HG03060 (cell line): Measurements from ENCODE around the gene ATG5.
A peak's percentile ranks its signal among the peaks of the same experiment; 100 is the strongest.
"Not testable (repeated sequence)": the region's sequence is repeated elsewhere in the genome, so short reads cannot be mapped to it uniquely, and the experiment has no call there.

ENCODE experiments used
- ATAC-seq: cut with Tn5 transposase; IDR thresholded peaks from one replicate; pipeline ENCODE4 v1.9.1; 2021; ENCODE audit warnings: low read depth, moderate number of reproducible peaks; ENCODE audit not compliant: unreplicated experiment

The ATG5 gene

DNA sequence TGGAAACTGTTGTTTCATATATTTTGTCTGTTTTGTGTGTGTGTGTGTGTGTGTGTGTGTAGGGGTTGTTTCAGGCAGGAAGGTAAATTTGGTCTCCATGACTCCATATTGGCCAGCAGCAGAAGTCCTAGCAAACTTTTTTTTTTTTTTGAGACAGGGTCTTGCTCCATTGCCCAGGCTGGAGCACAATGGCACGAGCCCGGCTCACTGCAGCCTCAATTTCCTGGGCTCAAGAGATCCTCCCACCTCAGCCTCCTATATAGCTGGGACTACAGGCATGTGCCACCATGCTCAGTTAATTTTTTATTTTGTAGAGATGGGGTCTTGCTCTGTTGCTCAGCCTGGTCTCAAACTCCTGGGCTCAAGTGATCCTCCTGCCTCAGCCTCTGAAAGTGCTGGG lies 163.7 kb downstream of the ATG5 start:
- ATAC-seq = no peak

DNA sequence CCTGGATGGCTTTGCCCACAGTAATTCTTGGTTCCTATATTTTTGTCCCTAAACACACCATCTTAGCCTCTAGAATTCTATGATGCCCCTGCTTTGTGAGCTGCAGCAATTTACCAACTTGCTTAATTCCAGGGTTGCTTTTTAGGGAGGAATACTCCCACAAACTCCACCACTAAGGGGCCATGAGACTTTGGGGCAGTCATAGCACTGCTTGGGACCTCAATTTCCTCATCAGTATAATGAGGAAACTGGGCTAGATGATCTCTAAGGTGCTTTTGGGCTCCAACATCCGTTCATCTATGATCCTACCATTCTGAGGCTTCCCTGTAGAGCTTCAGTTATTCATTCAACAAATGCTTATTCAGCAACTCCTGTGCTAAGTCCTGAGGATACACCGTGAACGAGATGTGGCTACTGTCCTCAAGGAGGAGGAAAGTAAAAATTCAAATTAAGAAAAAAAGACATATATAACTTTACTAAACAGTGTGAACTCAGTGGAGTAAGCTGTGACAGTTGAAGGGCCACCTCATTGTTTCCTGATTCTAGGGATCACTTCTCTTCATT lies 164.2 kb downstream of the ATG5 start:
- no peak for ATAC-seq

DNA sequence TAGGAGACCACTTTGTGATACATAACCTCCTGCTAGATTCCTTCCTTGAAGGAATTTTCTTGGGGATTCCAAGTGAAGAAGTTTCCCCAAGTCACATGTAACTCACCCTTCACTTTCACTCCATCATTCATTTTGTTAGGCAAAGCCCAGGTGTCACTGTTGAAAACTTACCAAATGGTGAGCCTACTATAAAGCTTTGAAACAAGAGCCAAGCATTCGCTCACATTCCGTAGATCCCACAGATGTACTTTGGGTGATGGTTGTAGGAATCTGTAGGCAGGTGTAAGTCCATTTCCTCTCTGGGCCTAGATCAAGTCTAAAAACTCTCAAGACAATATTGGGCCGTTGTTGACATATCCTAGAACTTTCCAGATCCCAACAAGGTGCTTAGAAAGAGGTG lies 165.4 kb downstream of the ATG5 start:
- ATAC-seq = no peak

DNA sequence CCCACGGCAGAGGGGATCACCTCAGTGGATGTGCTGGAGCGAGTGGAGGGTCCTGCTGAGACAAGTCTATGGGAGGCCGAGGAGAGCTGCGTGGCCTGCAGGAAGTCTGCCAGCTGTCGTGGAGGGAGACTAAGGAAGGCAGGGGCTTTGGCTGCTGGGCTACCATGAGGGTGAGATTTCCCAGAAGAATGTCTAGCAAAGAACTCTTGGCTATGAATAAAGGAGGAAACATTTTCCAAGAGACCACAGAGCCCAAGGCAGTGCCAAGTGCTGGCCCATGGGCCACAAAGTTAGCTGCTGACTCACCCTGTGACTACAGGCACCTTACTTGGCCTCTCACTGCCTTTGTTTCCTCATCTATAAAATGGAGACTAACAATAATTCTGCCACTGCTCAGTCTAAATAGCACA lies 166.0 kb downstream of the ATG5 start:
- no peak for ATAC-seq

DNA sequence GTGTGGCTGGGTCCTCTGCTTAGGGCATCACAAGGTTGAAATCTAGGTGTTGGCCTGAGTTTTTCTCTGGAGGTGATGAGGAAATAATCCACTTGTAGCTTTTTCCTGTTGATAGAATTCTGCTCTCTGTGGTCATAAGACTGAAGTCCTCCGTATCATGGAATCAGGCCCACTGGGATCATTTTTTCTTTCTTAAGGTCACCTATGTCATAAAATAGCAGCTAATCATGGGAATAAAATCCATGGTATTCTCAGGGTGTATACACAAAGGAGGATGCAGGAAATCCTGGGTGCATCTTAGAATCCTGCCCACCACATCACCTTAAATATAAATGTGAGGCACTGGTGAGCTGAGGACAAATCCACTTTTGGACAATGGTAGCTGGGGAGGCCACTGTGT lies 166.7 kb downstream of the ATG5 start:
- ATAC-seq = no peak

DNA sequence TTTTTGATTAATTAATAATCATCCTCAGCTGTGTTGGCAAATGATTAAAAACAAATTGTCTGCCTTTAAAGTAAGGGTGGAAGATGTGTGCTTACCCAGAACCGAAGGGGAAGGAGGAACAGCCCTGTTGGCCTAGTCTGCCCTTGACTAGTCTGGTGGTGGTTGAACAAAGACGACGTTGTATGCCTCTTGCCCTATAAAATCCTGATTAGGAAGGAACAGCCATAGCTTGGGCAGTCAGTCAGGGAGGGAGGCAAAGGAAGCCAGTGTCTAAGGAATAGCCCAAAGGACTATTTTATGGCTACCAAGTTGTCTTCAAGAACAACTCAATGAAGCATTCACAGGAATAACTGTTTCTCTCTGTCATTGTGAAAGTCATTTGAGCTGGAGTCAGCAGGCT lies 168.7 kb downstream of the ATG5 start:
- ATAC-seq = no peak

DNA sequence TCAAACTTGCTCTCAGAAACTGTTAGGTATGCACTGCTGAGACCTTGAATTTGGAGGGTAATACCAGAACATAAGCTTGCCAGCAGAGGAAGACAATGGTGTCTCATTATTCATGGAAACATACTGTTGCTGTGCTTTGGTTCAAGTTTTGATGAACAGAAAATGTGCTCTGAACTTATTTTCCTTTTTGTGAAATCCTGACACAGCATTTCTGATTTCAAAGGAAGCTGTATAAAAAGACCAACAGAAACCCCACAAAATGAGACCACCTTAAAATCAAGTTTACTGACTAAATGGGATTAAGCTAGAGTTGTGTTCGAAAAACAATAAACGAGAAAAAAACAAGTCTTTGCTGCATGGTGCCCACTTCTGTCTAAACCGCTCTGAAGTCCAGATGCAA lies 169.1 kb downstream of the ATG5 start:
- ATAC-seq = no peak

DNA sequence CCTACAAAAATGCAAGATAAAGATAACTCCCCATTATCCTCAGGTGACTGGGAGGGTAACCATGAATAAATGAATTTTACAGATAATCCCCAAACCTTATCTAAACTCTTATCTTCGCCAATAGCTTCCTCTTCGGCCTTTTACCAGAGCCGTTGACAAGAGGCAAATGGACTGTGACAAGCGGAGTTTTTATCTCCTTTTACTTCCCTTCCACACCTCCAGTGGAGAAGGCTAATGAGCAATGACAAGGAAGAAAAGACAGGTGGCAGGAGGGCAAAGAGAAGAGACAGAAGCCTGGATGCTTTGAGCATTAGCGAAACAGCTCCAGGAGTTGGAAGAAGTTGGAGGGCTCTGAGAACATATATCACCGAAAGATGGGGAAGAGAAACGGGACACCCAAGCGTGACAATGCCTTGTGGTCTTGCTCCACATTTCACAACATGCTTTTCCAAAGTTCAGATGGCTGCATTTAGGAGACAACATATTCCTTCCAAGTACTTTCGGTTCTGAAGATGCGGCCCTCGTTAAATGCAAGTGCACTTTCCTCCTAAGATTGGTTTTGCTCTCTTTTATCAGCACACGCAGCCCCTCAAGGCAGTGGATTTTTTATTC lies 170.2 kb downstream of the ATG5 start:
- no peak for ATAC-seq

DNA sequence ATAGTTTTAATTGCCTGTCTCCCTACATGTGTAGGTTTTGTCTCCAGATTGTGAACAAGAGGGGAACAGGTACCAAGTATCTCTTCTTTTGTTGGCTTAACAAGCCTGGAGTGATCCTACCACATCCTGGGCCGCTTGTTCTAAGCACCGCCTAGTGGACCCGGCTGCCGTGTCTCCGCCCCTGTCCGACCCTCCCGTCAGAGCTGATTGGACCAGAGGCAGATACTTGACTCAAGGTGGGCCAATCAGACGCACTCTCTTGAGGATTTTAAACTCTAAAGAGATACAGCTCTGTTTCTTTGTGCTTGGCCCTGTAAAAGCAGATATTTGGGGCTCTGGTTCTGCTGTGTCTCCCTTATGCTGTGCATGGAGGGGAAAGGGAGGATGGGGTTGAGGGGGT lies 171.2 kb downstream of the ATG5 start:
- no peak for ATAC-seq

DNA sequence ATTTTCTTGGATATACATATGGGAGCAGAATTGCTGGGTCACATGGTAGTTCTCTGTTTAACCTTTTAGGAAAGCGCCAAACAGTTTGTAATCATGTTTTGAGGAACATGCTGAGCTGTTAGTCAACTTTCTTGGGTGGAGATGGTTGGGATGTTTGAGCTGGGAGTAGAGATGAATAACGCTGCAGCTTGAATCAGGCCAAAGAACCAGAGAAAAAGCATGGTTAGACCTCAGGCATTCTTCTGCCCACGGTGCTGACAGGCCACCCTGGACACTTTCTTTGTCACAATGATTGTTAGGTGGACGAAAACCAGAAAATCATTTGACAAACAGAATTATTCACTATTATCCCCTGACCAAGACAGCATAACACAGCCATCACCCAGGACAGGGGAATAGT lies 172.6 kb downstream of the ATG5 start:
- no peak for ATAC-seq

DNA sequence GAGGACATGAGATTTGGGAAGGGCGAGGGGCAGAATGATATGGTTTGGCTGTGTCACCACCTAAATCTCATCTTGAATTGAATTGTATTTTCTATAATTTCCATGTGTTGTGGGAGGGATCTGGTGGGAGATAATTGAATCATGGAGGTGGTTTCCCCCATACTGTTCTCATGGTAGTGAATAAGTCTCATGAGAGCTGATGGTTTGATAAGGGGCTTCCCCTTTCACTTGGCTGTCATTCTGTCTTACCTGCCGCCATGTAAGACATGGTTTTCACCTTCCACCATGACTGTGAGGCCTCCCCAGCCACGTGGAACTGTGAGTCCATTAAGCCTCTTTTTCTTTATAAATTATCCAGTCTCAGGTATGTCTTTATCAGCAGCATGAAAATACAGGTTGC lies 173.1 kb downstream of the ATG5 start:
- not testable (repeated sequence) for ATAC-seq

DNA sequence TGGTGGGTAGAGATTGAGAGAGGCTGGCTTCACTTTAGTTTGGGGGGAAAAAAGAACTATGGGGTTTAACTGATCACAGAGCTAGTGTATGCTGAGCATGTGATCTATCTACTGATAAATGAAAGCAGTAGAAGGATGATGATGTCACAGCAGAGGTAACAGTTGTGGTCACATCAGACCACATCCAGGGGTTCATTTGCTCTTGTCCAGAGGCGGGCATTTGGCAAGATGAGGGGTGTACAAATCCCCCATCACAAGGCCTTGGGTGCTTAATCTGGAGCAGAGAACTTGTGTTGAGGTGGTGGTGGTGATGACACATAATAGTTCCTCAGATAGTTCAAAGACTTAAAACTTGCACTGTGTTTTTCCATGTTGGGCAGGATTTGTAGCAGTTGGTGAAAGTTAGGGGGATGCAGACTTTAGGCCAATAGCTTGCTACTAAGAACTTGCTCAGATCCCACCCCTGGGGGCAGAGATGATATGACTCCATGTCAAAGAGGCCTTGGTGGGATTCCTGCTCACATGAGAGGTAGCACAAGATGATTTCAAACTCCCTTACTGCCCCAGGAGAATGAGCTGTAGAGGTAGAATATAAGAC lies 176.0 kb downstream of the ATG5 start:
- no peak for ATAC-seq

DNA sequence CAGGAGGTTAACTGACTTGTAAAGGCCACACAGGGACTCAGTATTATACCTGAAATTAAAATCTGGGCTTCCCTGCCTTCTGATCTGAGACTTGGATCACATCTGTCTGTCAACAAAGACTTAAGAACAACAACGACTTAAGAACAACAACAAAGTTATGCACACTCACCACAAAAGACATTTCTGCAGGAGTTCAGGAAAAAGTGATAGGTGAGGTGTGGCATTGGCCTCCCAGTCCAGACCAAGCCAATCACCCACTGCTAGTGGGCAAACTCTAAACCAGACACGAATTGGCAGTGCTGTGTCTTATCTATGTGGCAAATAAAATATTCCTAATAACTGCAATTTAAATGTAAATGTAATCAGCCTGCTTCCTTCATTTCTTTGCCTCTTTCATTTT lies 178.1 kb downstream of the ATG5 start:
- no peak for ATAC-seq

DNA sequence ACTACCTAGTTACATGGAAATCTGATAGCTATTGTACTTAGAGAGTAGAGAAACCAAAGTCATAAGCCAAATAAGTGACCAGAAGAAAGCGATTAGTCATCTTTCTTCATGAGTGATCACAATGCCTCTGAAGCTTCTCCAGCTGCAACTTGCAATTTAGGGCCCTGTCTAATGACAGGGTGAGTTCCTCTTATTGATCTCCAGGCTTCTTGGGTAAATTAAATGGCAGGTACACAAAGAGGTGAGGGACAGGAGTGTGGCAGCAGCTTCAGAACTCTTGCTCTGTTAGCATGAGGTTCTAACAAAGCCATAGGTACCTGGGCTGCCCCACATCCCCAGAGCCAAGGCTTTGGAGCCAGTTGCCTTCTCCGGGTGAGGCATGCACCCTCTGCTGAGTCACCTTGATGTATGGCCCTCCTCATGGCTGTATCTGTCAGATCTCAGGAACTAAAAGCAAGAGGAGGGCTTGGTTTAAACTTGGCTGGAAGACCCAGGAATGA lies 178.7 kb downstream of the ATG5 start:
- ATAC-seq = peak; percentile 35

DNA sequence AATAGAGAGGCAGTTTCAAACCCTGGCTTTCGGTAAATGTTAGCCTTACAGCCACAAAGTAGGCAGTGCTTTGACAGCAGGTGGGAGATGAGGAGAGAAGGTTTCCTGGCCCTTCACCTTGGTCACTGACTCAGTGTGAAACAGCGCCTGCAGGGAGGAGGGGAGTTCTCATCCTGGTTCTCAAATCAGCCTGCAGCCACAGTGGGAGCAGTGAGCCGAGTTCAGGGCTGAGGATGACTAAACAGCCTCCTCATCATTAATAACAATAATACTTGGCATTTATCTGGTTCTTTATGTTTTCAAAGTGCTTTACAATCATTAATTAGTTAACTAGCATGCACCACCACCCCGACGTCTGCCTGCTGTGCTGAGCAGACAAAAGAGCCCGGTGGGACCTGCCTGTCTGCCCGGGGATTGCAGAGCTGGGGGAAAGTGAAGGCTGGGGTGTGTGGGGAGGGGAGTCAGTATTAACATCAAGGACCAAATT lies 179.8 kb downstream of the ATG5 start:
- ATAC-seq = no peak

DNA sequence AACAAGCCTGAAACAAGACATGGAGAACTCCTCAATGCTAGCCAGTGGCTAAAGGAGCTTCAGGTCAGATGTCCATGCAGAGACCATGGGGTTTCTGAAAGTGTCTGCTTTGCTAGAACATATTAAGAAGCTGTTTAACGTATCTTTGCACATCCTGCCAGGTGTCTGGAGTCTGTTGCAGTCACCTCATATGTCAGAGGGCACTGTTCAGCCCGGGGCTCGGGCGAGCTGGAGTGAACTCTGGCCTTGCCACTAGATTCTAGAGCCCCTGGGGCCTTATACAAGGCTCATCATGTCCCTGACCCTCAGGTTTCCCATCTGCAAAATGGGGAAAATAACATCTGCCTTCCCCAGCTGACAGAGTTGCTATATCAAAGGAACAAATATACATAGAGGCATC lies 180.4 kb downstream of the ATG5 start:
- ATAC-seq = no peak

DNA sequence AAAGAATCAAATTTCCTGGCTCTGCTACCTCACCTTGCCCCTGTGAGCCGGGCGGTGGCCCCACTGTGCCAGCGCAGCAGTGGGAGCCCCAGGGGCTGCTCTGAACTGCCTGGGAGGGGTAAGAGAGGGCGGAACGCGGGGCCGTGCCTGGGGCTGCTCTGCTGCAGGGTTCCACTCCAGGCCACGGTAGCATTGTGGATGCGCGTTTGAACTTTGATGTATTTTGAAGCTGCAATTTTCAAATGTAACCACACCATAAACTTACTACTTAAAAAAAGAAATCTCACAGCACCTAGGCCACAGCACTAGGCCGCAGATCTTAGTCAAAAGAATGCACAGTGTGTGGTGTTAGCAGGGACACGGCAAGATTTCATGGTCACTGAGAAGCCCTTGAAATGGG lies 181.9 kb downstream of the ATG5 start:
- ATAC-seq = no peak

DNA sequence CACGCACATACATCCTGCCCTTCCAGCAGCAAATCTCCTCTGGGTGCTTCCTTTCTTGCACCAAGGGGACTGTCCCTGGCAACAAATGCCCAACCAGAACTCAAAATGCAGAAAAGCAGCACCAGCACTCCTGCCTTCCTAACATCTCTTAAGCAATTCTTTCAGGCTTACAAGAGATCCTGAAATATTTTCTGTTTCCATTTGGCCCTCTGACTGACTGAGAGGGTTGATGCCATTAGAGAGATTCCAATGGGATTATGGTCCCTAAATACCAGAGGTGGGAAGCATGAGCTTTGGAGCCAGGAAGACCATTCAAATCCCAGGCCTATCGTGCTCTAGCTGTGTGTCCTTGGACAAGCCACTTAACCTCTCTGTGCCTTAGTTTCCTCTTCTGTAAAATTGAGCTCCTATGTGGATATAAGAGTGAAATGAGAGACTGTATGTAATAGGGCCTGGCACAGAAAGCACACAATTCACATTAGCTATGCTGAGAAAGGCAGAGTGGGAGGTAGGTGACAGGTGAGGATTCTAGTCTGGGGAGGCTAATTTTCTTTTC lies 182.6 kb downstream of the ATG5 start:
- ATAC-seq = no peak

DNA sequence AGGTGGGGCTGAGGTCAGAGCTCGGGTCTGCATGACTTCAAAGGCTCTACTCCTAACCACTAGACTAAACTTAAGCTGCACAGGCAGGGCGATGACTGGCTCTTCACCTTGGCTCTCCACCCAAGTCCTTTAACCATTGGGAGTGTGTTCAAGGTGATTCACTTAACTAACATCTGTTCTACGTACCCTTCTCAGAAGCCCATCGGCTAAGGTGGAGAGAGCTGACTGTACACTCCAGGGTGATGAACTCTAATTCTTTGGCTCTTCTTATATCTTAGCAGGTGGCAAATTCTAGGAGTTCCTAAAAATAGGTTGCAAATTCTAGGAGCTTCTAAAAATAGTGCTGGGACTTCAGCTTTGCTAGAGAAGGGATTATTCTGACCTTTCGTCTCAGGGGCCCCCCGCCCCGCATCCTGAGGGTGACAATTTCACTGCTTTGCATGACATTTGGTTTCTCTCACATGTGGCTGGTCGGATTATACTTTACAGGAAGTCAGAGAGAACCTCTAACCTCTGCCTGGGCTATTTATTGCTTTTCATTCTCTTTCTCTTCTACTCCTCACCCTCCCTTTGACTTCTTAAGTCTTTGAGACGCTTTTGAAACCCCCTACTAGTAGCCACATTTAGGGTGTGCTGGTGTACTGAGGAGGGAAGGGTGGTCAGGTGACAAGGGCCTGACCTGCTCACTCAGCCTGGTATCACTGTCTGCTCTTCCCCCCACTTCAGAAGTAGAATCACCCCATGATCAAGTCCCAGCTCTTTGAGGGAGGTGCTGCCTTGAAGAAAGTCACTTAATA lies 183.9 kb downstream of the ATG5 start:
- peak; percentile 82 for ATAC-seq

DNA sequence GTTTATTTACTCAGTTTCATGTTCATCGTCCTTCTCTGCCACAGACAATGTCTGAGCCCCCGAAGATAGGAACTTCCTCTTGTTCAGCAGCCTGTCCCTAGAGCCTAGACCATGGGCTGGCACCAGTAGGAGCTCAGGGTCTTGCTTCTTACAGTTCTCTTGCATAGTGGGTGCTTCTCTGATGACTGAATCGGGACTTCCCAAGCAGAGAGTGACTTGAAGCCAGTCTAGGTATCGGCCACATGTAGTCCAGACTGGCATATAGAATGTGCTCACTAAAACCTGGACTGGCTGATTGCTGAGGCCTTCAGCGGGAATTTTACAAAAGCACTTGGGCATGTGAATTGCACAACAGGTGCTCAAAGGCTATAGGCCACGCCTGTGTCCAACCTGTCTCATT lies 187.4 kb downstream of the ATG5 start:
- ATAC-seq = no peak

DNA sequence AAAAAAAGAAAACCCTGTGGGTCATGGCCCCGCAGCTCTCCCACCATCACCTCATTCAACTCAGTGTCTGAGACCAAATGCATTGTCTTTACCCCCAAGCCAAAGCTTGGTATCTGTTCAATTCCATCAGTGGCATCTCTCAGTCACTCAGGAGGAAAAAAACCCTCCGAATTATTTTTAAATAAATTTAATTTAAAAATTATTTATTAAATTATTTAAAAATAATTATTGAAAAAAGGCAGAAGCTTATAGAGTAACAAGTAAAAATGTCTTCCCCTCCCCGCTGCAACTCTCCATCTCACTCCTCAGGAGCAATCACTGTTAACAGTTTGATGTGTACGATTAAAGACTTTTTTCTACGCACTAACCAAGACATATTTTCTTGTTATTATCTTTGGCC lies 188.7 kb downstream of the ATG5 start:
- ATAC-seq = no peak
